ENCODE results near the gene CCDC117.
"Not testable (repeated sequence)": the region's sequence is repeated elsewhere in the genome, so short reads cannot be mapped to it uniquely, and the experiment has no call there.

The CCDC117 gene

DNA sequence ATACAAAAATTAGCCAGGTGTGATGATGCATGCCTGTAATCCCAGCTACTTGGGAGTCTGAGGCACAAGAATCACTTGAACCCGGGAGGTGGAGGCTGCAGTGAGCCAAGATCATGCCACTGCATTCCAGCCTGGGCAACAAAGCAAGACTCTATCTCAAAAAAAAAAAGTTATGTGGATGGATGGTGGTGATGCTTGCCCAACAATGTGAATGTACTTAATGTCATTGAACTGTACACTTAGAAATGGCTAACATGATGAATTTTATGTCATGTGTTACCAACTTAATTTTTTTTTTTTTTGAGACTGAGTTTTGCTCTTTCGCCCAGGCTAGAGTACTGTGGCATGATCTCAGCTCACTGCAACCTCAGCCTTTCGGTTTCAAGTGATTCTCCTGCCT, 18.0 kb upstream of the CCDC117 start:
- not testable (repeated sequence) for H3K4me1 Mint-ChIP-seq (ENCODE audit: low read depth); H3K27me3 Mint-ChIP-seq; H3K27ac Mint-ChIP-seq; H3K36me3 Mint-ChIP-seq; H3K9me3 Mint-ChIP-seq (ENCODE audit: low read depth); H3K4me3 Mint-ChIP-seq

DNA sequence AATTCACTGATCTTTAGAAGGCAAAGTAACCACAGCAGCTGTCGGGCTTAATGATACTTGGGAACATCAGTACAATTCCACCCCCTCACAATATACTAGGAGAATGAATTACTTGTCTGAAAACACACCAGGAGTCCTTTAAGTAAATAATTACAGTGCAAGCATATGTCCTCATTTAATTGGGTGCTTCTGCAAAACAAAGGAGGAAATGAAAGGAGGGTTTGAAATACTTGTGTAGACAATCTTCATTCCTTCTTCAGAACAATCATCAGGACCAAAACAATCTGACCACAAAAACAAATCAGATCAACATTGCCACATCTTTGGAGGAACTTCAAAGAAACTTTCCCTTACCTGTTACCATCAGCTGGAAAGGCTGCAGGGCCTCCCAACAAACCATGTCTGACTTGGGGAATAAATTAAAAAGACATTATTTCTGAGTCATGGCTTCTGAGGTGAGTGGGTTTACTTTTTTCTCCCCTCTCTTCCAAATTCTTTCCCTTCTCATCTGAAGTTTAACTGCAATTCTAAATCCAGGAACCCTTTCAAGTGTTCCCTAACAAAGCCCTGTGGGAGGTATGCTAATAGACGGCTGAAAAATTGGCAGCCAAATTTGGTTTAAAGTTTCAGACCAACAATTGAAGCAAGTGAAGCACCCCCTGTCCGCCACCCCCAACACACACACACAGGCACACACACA, 12.5 kb upstream of the CCDC117 start:
- H3K27me3 Mint-ChIP-seq: peaks cover 2% of the 10 kb centered on the region
- H3K9me3 Mint-ChIP-seq (ENCODE audit: low read depth): no peaks in the 10 kb centered on the region
- H3K4me1 Mint-ChIP-seq (ENCODE audit: low read depth): no peaks in the 10 kb centered on the region
- no peak overlapping the region for H3K4me3 Mint-ChIP-seq
- no peak overlapping the region for H3K27ac Mint-ChIP-seq
- no peaks in the 10 kb centered on the region for H3K36me3 Mint-ChIP-seq

DNA sequence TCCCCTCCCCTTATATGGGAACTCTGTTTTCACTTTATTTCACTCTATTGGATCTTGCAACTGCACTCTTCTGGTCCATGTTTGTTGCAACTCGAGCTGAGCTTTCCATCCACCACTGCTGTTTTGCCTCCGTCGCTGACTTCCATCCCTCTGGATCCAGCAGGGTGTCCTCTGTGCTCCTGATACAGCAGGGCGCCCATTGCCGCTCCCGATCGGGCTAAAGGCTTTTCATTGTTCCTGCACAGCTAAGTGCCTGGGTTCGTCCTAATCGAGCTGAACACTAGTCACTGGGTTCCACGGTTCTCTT, 11.1 kb upstream of the CCDC117 start:
- Mint-ChIP-seq H3K27me3 (peaks cover 2% of the 10 kb centered on the region), H3K27ac (no peak overlapping the region), H3K9me3 (ENCODE audit: low read depth) (no peaks in the 10 kb centered on the region), H3K4me3 (no peak overlapping the region), H3K4me1 (ENCODE audit: low read depth) (no peaks in the 10 kb centered on the region), H3K36me3 (no peaks in the 10 kb centered on the region)

DNA sequence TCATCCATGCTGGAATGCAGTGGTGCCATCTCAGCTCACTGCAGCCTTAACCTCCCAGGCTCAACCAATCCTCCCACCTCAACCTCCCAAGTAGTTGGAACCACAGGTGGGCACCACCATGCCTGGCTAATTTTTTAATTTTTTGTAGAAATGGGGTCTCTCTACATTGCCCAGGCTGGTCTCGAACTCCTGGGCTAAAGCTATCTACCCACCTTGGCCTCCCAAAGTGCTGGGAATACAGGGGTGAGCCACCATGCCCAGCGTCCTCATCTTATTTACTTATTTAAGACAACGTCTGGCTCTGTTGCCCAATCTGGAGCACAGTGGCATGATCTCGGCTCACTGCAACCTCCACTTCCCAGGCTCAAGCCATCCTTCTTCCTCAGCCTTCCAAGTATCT, 10.5 kb upstream of the CCDC117 start:
- not testable (repeated sequence) for H3K4me1 Mint-ChIP-seq (ENCODE audit: low read depth); H3K27ac Mint-ChIP-seq; H3K4me3 Mint-ChIP-seq; H3K27me3 Mint-ChIP-seq; H3K36me3 Mint-ChIP-seq; H3K9me3 Mint-ChIP-seq (ENCODE audit: low read depth)

DNA sequence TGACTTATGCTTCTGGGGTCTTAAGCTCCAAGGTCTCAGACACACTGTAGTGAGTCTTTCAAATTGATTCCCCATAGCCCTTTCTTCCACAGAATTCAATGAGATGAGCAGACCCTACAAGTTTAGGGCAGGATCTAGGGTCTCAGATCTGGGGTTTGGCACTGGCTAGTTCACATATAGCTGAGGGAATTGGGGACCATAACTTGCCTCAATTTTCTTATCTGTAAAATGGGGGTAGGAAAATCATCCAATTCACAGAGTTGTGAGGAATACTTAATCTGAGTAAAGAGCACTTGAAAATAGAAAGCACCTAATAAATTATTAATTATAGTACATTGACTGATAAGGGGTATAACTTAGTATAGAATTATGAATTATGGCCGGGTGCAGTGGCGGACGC, 5.9 kb upstream of the CCDC117 start:
- Mint-ChIP-seq H3K9me3 (ENCODE audit: low read depth) (no peaks in the 10 kb centered on the region), H3K4me1 (ENCODE audit: low read depth) (no peaks in the 10 kb centered on the region), H3K27me3 (peaks cover 2% of the 10 kb centered on the region), H3K4me3 (no peak overlapping the region), H3K36me3 (no peaks in the 10 kb centered on the region), H3K27ac (no peak overlapping the region)

DNA sequence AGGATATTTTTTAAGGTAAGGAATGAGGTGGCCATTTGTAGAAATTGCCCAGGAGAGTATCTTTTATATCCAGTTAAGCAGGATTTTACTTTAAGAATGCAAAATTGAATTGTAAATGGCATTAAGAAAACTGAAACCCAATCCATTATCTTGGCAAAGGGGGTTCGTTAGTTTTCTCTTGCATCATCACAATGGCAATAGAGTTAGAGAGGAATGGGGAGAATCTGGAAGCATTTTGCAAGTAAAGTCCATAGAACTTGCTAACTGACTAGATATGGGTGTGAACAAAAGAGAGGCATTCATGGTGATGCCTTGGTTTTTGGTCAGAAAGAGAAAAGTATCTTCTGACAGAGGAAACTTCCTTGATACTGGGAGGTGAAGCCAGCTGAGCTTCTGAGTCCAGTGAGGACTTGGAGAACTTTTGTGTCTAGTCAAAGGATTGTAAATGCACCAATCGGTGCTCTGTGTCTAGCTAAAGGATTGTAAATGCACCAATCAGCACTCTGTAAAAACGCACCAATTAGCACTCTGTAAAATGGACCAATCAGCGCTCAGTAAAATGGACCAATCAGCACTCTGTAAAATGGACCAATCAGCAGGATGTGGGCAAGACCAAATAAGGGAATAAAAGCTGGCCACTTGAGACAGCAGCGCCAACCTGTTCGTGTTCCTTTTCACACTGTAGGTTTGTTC, 3.6 kb upstream of the CCDC117 start:
- Mint-ChIP-seq H3K27ac (no peak overlapping the region), H3K4me1 (ENCODE audit: low read depth) (peaks cover 9% of the 10 kb centered on the region), H3K4me3 (no peak overlapping the region), H3K27me3 (peaks cover 2% of the 10 kb centered on the region), H3K36me3 (peaks cover 2% of the 10 kb centered on the region), H3K9me3 (ENCODE audit: low read depth) (no peaks in the 10 kb centered on the region)

DNA sequence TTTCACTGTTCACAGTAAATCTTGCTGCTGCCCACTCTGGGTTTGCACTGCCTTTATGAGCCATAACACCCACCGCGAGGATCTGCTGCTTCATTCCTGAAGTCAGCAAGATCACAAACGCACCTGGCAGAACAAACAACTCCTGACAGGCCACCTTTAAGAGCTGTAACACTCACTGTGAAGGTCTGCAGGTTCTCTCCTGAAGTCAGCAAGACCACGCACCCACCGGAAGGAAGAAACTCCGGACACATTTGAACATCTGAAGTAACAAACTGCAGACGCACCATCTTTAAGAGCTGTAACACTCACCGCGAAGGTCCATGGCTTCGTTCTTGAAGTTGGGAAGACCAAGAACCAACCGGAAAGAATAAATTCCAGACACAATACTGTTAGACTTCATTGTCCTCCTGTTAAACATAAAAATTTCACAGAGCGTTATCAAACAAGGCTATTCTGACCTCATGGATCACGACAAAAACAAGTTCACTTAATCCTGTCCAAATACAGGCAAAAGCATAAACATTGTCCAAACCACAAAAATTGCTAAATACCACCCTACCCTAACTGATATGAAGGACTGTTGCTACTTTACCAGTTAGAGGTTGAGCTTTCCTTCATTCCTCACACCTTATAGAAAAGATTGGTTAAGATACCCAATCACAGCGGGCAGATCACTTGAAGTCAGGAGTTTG, 3.0 kb upstream of the CCDC117 start:
- Mint-ChIP-seq H3K27me3 (no peaks in the 10 kb centered on the region), H3K9me3 (ENCODE audit: low read depth) (no peaks in the 10 kb centered on the region), H3K4me3 (no peak overlapping the region), H3K36me3 (peaks cover 2% of the 10 kb centered on the region), H3K4me1 (ENCODE audit: low read depth) (peaks cover 13% of the 10 kb centered on the region), H3K27ac (peak overlapping the region; percentile 41)

DNA sequence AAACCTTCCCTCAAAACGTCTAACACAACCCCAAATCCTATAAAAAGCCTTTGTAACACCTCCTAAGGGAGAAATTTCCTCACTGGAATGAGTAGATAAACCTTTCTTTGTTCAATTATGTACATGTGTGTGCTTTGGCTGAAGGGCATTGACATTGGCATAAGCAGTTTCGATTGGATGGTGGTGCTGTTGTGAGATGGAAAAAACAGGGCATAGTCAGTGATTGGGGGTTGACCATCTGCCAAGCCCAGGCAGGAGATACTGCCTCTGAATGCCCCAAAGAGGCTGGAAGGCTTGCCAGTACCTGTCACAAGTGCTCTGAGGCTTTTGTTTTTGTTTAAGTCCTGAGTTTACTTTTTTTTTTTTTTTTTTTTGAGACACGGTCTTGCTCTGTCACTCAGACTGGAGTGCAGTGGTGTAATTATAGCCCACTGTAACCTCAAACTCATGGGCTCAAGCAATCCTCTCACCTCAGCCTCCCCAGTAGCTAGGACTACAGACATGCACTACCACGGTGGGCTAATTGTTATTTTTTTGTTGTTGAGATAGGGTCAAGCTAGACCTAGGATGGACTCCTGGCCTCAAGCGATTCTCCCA, 1.2 kb upstream of the CCDC117 start:
- Mint-ChIP-seq H3K27ac (no peak overlapping the region), H3K27me3 (no peaks in the 10 kb centered on the region), H3K36me3 (peaks cover 4% of the 10 kb centered on the region), H3K9me3 (ENCODE audit: low read depth) (no peaks in the 10 kb centered on the region), H3K4me3 (no peak overlapping the region), H3K4me1 (ENCODE audit: low read depth) (peaks cover 30% of the 10 kb centered on the region)

DNA sequence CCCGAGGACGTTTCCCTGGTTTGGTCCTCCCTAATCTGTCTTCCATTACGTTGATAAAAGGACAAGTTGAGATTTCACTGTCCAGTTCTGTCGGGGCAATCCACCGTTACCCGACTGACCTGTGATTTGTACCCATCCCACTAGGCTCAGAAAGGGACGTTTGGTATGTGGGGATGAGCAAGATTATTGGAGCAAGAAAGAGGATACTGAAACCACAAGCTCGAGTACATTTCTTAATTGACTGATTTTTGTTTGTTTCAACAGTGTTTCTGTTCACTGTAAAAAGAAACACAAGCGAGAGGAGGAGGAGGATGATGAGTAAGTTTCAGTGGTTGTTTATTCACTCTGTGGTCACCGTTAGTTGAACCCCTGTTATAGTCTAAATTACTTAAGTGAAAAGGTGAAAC, 969 bp downstream of the CCDC117 start:
- Mint-ChIP-seq H3K27ac (peak overlapping the region; percentile 99), H3K27me3 (no peaks in the 10 kb centered on the region), H3K36me3 (peaks cover 4% of the 10 kb centered on the region), H3K4me1 (ENCODE audit: low read depth) (peaks cover 39% of the 10 kb centered on the region), H3K4me3 (peak overlapping the region; percentile 99), H3K9me3 (ENCODE audit: low read depth) (no peaks in the 10 kb centered on the region)

DNA sequence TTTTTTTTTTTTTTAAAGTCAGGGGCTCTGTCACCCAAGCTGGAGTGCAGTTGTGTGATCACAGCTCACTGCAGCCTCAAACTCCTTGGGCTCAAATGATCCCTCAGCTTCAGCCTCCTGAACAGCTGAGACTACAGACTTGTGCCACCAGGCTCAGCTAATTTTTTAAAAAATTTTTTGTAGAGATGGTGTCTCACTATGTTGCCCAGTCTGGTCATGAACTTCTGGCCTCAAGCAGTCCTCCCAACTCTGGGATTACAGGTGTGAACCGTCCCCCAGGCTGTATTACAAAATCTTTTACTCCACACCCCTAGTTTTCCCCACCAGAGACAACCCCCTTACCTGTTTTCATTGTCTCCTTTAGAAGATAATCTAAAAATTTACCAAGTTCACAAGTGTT, 1.9 kb downstream of the CCDC117 start:
- Mint-ChIP-seq H3K27ac (peak overlapping the region; percentile 61), H3K4me3 (peak overlapping the region; percentile 99), H3K36me3 (peaks cover 4% of the 10 kb centered on the region), H3K4me1 (ENCODE audit: low read depth) (peaks cover 45% of the 10 kb centered on the region), H3K9me3 (ENCODE audit: low read depth) (no peaks in the 10 kb centered on the region), H3K27me3 (no peaks in the 10 kb centered on the region)

DNA sequence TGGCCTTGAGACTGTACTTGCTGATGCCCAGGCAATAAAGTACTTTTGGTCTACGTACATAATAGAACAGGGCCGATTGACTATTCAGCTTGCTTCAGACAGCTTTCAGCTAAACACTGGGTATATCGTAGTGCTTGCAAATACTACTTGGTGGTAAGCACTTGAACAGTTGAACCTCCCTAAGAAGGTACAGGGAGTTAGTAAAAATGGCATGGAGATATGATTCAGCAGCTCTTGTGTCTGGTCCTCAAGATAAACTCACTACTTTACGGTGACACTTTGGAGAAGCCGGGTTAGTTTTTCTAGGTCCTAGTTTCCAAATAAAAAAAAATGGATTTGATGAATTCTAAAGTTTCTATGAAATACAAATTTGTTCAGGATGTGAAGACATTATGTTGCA, 7.3 kb downstream of the CCDC117 start:
- no peaks in the 10 kb centered on the region for H3K27me3 Mint-ChIP-seq
- H3K36me3 Mint-ChIP-seq: peaks cover 2% of the 10 kb centered on the region
- H3K9me3 Mint-ChIP-seq (ENCODE audit: low read depth): no peaks in the 10 kb centered on the region
- no peak overlapping the region for H3K4me3 Mint-ChIP-seq
- H3K4me1 Mint-ChIP-seq (ENCODE audit: low read depth): peaks cover 44% of the 10 kb centered on the region
- H3K27ac Mint-ChIP-seq: peak overlapping the region; percentile 23

DNA sequence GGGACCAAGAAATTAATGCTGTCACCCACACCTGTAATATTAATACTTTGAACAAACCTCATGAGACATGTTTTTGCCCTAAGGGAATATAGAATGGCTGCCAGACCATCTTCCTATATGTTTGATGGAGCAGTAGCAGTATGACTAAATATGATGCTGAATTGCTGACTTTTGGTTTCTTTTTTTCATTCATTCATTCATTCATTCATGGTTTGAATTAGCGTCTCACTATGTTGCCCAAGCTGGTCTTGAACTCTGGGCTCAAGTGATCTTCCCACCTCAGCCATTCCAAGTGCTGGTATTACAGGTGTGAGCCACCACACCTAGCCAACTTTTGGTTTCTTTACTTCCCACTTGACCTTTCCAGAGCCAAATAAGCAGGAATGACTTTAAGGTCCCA, 7.8 kb downstream of the CCDC117 start:
- Mint-ChIP-seq H3K9me3 (ENCODE audit: low read depth) (no peaks in the 10 kb centered on the region), H3K27ac (no peak overlapping the region), H3K27me3 (no peaks in the 10 kb centered on the region), H3K36me3 (peaks cover 2% of the 10 kb centered on the region), H3K4me3 (no peak overlapping the region), H3K4me1 (ENCODE audit: low read depth) (peaks cover 41% of the 10 kb centered on the region)

DNA sequence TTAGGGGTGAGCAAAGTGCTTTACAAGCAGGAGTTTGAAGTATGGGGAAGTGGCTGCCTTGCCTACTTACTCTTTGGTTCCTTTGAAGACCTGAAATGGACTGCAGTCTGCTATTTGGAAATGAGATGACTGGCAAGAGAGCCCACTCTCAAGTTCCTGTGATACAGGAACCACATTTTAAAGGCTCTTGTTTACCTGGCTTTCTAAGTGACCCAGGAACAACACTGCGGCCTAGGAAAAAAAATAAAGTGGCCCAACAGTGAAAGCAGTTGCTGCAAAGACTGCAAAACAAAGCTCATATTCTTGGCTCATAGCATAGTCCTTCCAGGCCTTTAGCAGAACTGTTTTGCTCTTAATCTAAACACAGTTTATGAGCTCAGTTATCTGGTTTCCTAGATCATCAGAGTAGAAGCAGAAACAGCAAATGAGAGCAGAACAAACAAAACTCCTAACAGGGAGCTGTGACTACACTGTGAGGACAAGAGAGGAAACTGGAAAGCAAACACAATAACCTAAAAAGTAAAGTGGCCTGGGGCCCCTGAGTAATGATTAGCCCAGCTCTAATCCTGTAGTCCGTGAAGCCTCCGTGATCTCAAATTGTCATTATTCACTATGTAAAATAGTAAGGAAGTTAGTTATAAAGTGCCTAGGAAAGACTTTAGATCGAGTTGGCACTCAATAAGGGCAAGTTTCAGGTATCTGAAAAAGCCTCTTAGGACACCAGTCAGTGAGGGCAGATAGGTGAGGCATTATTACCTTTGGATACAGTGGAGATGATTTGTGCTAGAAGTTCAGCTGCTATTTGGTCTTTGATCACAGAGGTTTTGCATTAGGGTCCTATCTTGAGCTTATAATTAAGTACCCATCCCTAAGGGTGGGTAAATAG, 11.5 kb downstream of the CCDC117 start:
- peaks cover 21% of the 10 kb centered on the region for H3K4me1 Mint-ChIP-seq (ENCODE audit: low read depth)
- no peak overlapping the region for H3K4me3 Mint-ChIP-seq
- no peaks in the 10 kb centered on the region for H3K27me3 Mint-ChIP-seq
- peaks cover 2% of the 10 kb centered on the region for H3K36me3 Mint-ChIP-seq
- no peak overlapping the region for H3K27ac Mint-ChIP-seq
- no peaks in the 10 kb centered on the region for H3K9me3 Mint-ChIP-seq (ENCODE audit: low read depth)

DNA sequence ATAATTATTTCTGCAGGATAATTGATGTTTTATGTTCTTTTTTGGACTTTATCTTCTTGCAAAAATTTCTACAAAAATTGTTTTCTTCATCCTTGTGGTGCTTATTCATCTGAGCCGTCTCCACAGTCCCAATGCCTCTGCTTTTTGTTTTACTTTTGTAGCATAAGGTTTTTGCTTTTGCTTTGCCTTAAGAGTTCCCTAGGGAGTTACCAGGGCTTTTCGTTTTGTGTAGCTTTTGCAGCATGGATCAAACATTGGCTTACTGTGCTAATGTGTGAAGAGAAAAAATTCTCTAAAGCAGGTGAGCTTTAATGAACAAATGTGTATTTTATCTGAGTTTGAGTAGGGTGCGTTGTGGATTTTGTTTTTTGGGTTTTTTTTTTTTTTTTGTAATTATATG, 16.1 kb downstream of the CCDC117 start:
- Mint-ChIP-seq H3K27ac (no peak overlapping the region), H3K4me3 (no peak overlapping the region), H3K36me3 (no peaks in the 10 kb centered on the region), H3K4me1 (ENCODE audit: low read depth) (peaks cover 29% of the 10 kb centered on the region), H3K9me3 (ENCODE audit: low read depth) (no peaks in the 10 kb centered on the region), H3K27me3 (no peaks in the 10 kb centered on the region)

DNA sequence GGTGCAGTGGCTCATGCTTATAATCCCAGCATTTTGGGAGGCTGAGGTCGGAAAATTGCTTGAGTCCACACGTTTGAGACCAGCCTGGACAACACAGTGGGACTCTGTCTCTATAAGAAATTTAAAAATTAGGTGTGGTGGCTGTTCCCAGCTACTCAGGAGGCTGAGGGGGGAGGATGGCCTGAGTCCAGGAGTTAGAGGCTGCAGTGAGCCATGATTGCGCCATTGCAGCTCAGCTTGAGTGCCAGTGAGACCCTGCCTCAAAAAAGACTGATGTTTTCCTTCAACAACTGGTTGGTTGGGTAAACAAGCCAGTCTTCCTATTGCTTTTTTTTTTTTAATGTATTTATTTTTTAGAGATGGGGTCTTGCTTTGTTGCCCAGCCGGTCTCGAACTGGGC, 18.6 kb downstream of the CCDC117 start:
- peaks cover 48% of the 10 kb centered on the region for H3K4me1 Mint-ChIP-seq (ENCODE audit: low read depth)
- H3K27me3 Mint-ChIP-seq: no peaks in the 10 kb centered on the region
- H3K4me3 Mint-ChIP-seq: no peak overlapping the region
- no peaks in the 10 kb centered on the region for H3K9me3 Mint-ChIP-seq (ENCODE audit: low read depth)
- H3K27ac Mint-ChIP-seq: no peak overlapping the region
- H3K36me3 Mint-ChIP-seq: peaks cover 5% of the 10 kb centered on the region
